PFSK-1 (cell line): ENCODE measurements around the gene SLC1A6.

Source experiments
- FOXP2 ChIP-seq: optimal IDR thresholded peaks from 2 replicates; pipeline ENCODE3; 2011; ENCODE audit warnings: borderline replicate concordance, control low read depth, inconsistent platforms; ENCODE audit not compliant: insufficient read depth; ENCODE audit errors: extremely low read length, extremely low read depth
- POLR2AphosphoS5 ChIP-seq: IDR thresholded peaks from 2 replicates; pipeline ENCODE4 v1.6.1; 2012; ENCODE audit warnings: low read depth, mild to moderate bottlenecking, control low read depth, low read length, moderate library complexity
- REST ChIP-seq, 2 experiments: IDR thresholded peaks; 2 replicates each; pipeline versions ENCODE4 v1.6.1 to v1.8.0; 2011 to 2012; ENCODE audit warnings: low read depth in 2 of 2, low read length in 2 of 2, control low read depth in 1 of 2, inconsistent platforms in 1 of 2, mild to moderate bottlenecking in 1 of 2, moderate library complexity in 1 of 2; ENCODE audit not compliant: insufficient read depth in 1 of 2
- TAF1 ChIP-seq: IDR thresholded peaks from 2 replicates; pipeline ENCODE4 v1.6.1; 2012; ENCODE audit warnings: low read length, control low read depth, borderline replicate concordance; ENCODE audit not compliant: insufficient read depth

GRCh38 chr19:15025217-15025616, 45.6 kb upstream of the SLC1A6 start:
- TF ChIP-seq POLR2AphosphoS5 (no peak), FOXP2 (no peak), REST (IDR thresholded peaks at IDR 0.05; ENCODE audit: insufficient read depth in 1 of 2, low read depth in 2 of 2, low read length in 2 of 2) (no peak), TAF1 (no peak)
